K562 (cell line): ENCODE measurements around the gene ZNF774. TPM values are rescaled to one million over a fixed set of nuclear protein-coding genes. Genes with fewer than 3 reads are reported as not detected.

Source experiments
- CCNT2 ChIP-seq: IDR thresholded peaks from 2 replicates; pipeline ENCODE4 v1.6.1; 2011; ENCODE audit warnings: borderline replicate concordance, low read depth, mild to moderate bottlenecking, moderate library complexity, mixed read lengths, low read length; ENCODE audit not compliant: insufficient read length; ENCODE audit errors: extremely low read depth
- CEBPZ ChIP-seq: fragments of 150-350 bp; IDR thresholded peaks from 2 replicates; pipeline ENCODE4 v1.6.1; 2014; ENCODE audit warnings: low read depth, mild to moderate bottlenecking, low read length, borderline replicate concordance
- CTCF ChIP-seq, 3 experiments: IDR thresholded peaks in 2 of 3; conservative IDR thresholded peaks in 1 of 3; 2 replicates each; pipeline ENCODE4 v1.5.1; 2011 to 2012; ENCODE audit warnings: low read length in 3 of 3, mild to moderate bottlenecking in 3 of 3, control low read depth in 2 of 3, improper control_type of control experiment in 1 of 3, inconsistent platforms in 1 of 3, low read depth in 1 of 3, mixed read lengths in 1 of 3, moderate library complexity in 1 of 3; ENCODE audit not compliant: insufficient read depth in 2 of 3
- ELF4 ChIP-seq: fragments of 450-650 bp; formaldehyde crosslinking; IDR thresholded peaks from 2 replicates; pipeline ENCODE4 v1.4.0; 2022; ENCODE audit warnings: missing genetic modification characterization
- EP400 ChIP-seq: fragments of 450-650 bp; IDR thresholded peaks from 2 replicates; pipeline ENCODE4 v1.6.1; 2017; ENCODE audit warnings: antibody characterized with exemption, mild to moderate bottlenecking, moderate library complexity
- HMG20B ChIP-seq: fragments of 250-450 bp; sonication (Bioruptor Pico); IDR thresholded peaks from 2 replicates; pipeline ENCODE4 v1.5.0; 2021; ENCODE audit warnings: mild to moderate bottlenecking
- KAT8 ChIP-seq: fragments of 450-650 bp; IDR thresholded peaks from 2 replicates; pipeline ENCODE4 v1.6.1; 2016; ENCODE audit warnings: low read depth, mild to moderate bottlenecking
- MEF2D ChIP-seq: conservative IDR thresholded peaks from 2 replicates; pipeline ENCODE4 v1.6.1; 2016; ENCODE audit warnings: low read depth, missing genetic modification characterization, missing compliant biosample characterization
- NRF1 ChIP-seq, 2 experiments: fragments of 450-650 bp; IDR thresholded peaks in 1 of 2; conservative IDR thresholded peaks in 1 of 2; 2 replicates each; pipeline ENCODE4 v1.6.1; 2014; ENCODE audit warnings: mild to moderate bottlenecking in 2 of 2
- PATZ1 ChIP-seq: fragments of 250-450 bp; sonication (Bioruptor Pico); IDR thresholded peaks from 2 replicates; pipeline ENCODE4 v1.5.0; 2020; ENCODE audit warnings: mild to moderate bottlenecking, borderline replicate concordance
- PTTG1 ChIP-seq: fragments of 450-650 bp; IDR thresholded peaks from 2 replicates; pipeline ENCODE4 v1.6.1; 2016; ENCODE audit warnings: low read depth, mild to moderate bottlenecking, missing genetic modification characterization, missing compliant biosample characterization
- TAL1 ChIP-seq: fragments of 450-650 bp; IDR thresholded peaks from 2 replicates; pipeline ENCODE4 v1.6.1; 2016; ENCODE audit warnings: mild to moderate bottlenecking
- TCF7L2 ChIP-seq: fragments of 150-350 bp; IDR thresholded peaks from 2 replicates; pipeline ENCODE4 v1.6.1; 2016; ENCODE audit warnings: low read depth, mild to moderate bottlenecking, low read length, moderate library complexity
- XRCC3 ChIP-seq: fragments of 450-650 bp; IDR thresholded peaks from 2 replicates; pipeline ENCODE4 v1.6.1; 2017; ENCODE audit warnings: mild to moderate bottlenecking, moderate library complexity
- ZNF121 ChIP-seq: sonication (generic); formaldehyde crosslinking; conservative IDR thresholded peaks from 2 replicates; pipeline ENCODE4 v1.8.0; 2022; ENCODE audit warnings: missing genetic modification reagents
- ZNF253 ChIP-seq: fragments of 250-450 bp; sonication (Bioruptor Pico); conservative IDR thresholded peaks from 2 replicates; pipeline ENCODE4 v1.6.1; 2021; ENCODE audit warnings: mild to moderate bottlenecking
- ZNF583 ChIP-seq: fragments of 250-450 bp; sonication (Bioruptor Pico); IDR thresholded peaks from 2 replicates; pipeline ENCODE4 v1.4.0; 2020
- ZNF778 ChIP-seq: fragments of 450-650 bp; formaldehyde crosslinking; IDR thresholded peaks from 2 replicates; pipeline ENCODE4 v1.4.0; 2020; ENCODE audit warnings: mild to moderate bottlenecking, moderate library complexity
- polyA plus RNA-seq, 8 experiments: library from polyadenylated mRNA; depleted of rRNA in 4 of 8; stranded (reverse) in 5 of 8; unstranded in 3 of 8; fragments of >200 nt; fragmentation: Nextera tagmentation in 2 of 8; fragmentation: Illumina TruSeq in 1 of 8; extraction: Ambion mirVana in 2 of 8; extraction: Trizol in 1 of 8; gene quantifications; 2 replicates each; pipeline versions ENCODE4 v1.2.1 to v1.2.3, GENCODE V29; 2011 to 2014; ENCODE audit warnings: inconsistent platforms in 1 of 8, missing spikeins in 1 of 8
- total RNA-seq, 7 experiments: library from RNA; depleted of rRNA in 6 of 7; stranded (reverse); fragments of >200 nt in 6 of 7; fragmentation: Illumina TruSeq in 2 of 7; extraction: Trizol in 2 of 7; gene quantifications; 2 replicates each; pipeline versions ENCODE4 v1.2.1 to v1.2.3, GENCODE V29; 2011 to 2021; ENCODE audit warnings: low replicate concordance in 1 of 7
- TF ChIP-seq, protein P1 (sequence below): sonication (generic); formaldehyde crosslinking; IDR thresholded peaks from 2 replicates; pipeline ENCODE4 v1.8.1; 2023; ENCODE audit warnings: mild to moderate bottlenecking, missing genetic modification reagents
- TF ChIP-seq, protein P2 (sequence below): sonication (generic); formaldehyde crosslinking; IDR thresholded peaks from 2 replicates; pipeline ENCODE4 v1.8.0; 2022; ENCODE audit warnings: mild to moderate bottlenecking, missing genetic modification reagents

Gene ZNF774
- total and polyA plus RNA-seq, 9 of the 15 experiments (the other 6 are each of a cell fraction or from before 2014, with no cell fraction given): 0.32 to 2.0 (median 1.2) TPM

DNA sequence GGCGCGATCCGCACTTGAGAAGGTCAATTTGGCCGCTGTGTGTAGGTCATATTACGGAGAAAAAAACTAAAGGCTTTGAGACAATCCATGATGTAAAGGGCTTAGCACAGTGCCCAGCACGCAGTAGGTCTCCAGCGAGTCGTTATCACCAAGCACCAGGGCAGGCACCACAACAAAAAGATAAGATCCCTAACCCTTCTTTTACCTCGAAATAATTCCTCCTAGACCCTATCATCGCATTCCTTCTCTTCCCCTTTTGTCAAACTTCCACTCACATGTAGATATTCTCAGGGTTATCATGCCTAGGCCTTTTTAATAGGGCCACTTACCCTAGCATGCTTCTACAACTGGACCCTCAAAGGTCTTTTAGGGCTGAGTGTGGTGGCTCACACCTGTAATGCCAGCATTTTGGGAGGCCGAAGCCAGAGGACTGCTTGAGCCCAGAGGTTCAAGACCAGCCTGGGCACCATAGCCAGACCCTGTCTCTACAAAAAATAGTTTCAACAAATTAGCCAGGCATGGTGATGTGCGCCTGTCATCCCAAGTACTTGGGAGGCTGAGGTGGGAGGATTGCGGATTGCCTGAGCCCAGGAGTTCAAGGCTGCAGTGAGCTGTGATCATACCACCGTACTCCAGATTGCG lies 13.5 kb downstream of the ZNF774 start (continued):
- TF ChIP-seq HMG20B (no peak), EP400 (no peak), PATZ1 (CRISPR knock-in tag) (no peak), ZNF121 (CRISPR knock-in tag) (peak; percentile 97), ZNF583 (CRISPR knock-in tag) (no peak), ZNF778 (CRISPR knock-in tag) (no peak), XRCC3 (no peak), TCF7L2 (no peak), PTTG1 (tag) (no peak), CCNT2 (peak; percentile 34), TAL1 (peak; percentile 67), KAT8 (no peak), ELF4 (CRISPR knock-in tag) (no peak), CTCF (IDR thresholded peaks at IDR 0.05 in 2 of 3, conservative IDR thresholded peaks at IDR 0.05 in 1 of 3; ENCODE audit: insufficient read depth in 2 of 3, low read depth in 1 of 3, low read length in 3 of 3) (no peak), ZNF253 (CRISPR knock-in tag) (no peak), NRF1 (conservative IDR thresholded peaks at IDR 0.05 in 1 of 2, IDR thresholded peaks at IDR 0.05 in 1 of 2) (no peak), MEF2D (tag) (no peak), CEBPZ (no peak)
- TF ChIP-seq, protein P1, sequence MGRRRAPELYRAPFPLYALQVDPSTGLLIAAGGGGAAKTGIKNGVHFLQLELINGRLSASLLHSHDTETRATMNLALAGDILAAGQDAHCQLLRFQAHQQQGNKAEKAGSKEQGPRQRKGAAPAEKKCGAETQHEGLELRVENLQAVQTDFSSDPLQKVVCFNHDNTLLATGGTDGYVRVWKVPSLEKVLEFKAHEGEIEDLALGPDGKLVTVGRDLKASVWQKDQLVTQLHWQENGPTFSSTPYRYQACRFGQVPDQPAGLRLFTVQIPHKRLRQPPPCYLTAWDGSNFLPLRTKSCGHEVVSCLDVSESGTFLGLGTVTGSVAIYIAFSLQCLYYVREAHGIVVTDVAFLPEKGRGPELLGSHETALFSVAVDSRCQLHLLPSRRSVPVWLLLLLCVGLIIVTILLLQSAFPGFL (CRISPR knock-in tag): no peak
- TF ChIP-seq, protein P2, sequence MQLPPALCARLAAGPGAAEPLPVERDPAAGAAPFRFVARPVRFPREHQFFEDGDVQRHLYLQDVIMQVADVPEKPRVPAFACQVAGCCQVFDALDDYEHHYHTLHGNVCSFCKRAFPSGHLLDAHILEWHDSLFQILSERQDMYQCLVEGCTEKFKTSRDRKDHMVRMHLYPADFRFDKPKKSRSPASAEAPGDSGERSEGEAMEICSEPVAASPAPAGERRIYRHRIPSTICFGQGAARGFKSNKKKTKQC: no peak
